PFSK-1 (cell line): Measurements from ENCODE around the gene C15orf40.

Source experiments
- FOXP2 ChIP-seq: optimal IDR thresholded peaks from 2 replicates; pipeline ENCODE3; 2011; ENCODE audit warnings: borderline replicate concordance, control low read depth, inconsistent platforms; ENCODE audit not compliant: insufficient read depth; ENCODE audit errors: extremely low read length, extremely low read depth
- POLR2AphosphoS5 ChIP-seq: IDR thresholded peaks from 2 replicates; pipeline ENCODE4 v1.6.1; 2012; ENCODE audit warnings: low read depth, mild to moderate bottlenecking, control low read depth, low read length, moderate library complexity
- SIN3A ChIP-seq: IDR thresholded peaks from 2 replicates; pipeline ENCODE4 v1.6.1; 2012; ENCODE audit warnings: mild to moderate bottlenecking, low read length, moderate library complexity, borderline replicate concordance; ENCODE audit not compliant: insufficient read depth
- TAF1 ChIP-seq: IDR thresholded peaks from 2 replicates; pipeline ENCODE4 v1.6.1; 2012; ENCODE audit warnings: low read length, control low read depth, borderline replicate concordance; ENCODE audit not compliant: insufficient read depth
- TF ChIP-seq, protein P1 (sequence below), 2 experiments: IDR thresholded peaks; 2 replicates each; pipeline versions ENCODE4 v1.6.1 to v1.8.0; 2011 to 2012; ENCODE audit warnings: low read depth in 2 of 2, low read length in 2 of 2, control low read depth in 1 of 2, inconsistent platforms in 1 of 2, mild to moderate bottlenecking in 1 of 2, moderate library complexity in 1 of 2; ENCODE audit not compliant: insufficient read depth in 1 of 2

Gene C15orf40

GRCh38 chr15:82980981-82981380, 30.5 kb downstream of the C15orf40 start:
- TF ChIP-seq POLR2AphosphoS5 = no peak
- TF ChIP-seq, protein P1, sequence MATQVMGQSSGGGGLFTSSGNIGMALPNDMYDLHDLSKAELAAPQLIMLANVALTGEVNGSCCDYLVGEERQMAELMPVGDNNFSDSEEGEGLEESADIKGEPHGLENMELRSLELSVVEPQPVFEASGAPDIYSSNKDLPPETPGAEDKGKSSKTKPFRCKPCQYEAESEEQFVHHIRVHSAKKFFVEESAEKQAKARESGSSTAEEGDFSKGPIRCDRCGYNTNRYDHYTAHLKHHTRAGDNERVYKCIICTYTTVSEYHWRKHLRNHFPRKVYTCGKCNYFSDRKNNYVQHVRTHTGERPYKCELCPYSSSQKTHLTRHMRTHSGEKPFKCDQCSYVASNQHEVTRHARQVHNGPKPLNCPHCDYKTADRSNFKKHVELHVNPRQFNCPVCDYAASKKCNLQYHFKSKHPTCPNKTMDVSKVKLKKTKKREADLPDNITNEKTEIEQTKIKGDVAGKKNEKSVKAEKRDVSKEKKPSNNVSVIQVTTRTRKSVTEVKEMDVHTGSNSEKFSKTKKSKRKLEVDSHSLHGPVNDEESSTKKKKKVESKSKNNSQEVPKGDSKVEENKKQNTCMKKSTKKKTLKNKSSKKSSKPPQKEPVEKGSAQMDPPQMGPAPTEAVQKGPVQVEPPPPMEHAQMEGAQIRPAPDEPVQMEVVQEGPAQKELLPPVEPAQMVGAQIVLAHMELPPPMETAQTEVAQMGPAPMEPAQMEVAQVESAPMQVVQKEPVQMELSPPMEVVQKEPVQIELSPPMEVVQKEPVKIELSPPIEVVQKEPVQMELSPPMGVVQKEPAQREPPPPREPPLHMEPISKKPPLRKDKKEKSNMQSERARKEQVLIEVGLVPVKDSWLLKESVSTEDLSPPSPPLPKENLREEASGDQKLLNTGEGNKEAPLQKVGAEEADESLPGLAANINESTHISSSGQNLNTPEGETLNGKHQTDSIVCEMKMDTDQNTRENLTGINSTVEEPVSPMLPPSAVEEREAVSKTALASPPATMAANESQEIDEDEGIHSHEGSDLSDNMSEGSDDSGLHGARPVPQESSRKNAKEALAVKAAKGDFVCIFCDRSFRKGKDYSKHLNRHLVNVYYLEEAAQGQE (IDR thresholded peaks at IDR 0.05; ENCODE audit: insufficient read depth in 1 of 2, low read depth in 2 of 2, low read length in 2 of 2) = no peak
- no peak for TF ChIP-seq FOXP2
- no peak for TF ChIP-seq TAF1
- TF ChIP-seq SIN3A = no peak

DNA sequence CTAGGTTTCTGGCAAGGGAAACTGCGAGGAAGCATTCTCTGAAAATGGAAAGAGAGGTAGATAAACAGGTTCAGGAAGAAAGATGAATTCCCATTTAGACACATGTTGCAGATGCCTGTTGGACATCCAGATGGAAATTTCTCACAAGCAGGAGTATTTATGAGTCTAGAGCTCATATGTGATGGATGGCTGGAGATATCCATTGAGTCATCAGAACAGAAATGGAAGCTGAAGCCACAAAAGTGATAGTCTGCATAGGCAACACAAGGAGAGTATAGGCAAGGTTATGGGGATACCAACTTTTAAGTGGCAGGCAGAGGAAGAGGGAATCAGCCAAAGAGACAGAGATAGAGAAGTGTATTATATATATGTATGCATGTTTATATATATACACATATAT, 31.7 kb downstream of the C15orf40 start:
- TF ChIP-seq TAF1 (no peak), SIN3A (no peak), FOXP2 (no peak), POLR2AphosphoS5 (no peak)
- TF ChIP-seq, protein P1 (IDR thresholded peaks at IDR 0.05; ENCODE audit: insufficient read depth in 1 of 2, low read depth in 2 of 2, low read length in 2 of 2) = no peak

- TF ChIP-seq, protein P1 (IDR thresholded peaks at IDR 0.05; ENCODE audit: insufficient read depth in 1 of 2, low read depth in 2 of 2, low read length in 2 of 2) = no peak
- no peak for TF ChIP-seq SIN3A
- no peak for TF ChIP-seq FOXP2
- TF ChIP-seq TAF1 = no peak
- TF ChIP-seq POLR2AphosphoS5 = no peak
Measured at GRCh38 chr15:82978438-82978837, 33.0 kb downstream of the C15orf40 start.

DNA sequence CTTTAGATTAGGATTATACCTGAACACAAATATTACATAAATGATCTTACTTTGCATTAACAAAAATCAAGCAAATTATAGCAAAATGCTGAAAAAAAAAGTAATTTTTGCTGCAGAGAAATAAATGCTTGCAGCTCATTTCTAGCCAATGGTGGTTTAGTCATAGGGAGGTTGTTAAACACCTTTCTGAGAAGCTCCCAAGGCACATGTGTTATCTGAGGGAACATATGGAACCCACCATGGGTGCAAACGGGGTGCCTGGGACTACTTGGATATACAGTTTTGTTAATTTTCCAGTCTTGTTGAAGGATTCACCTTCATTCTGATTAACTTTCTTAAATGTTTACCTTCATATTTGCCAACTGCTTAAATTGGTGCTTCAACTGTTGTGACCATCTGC, 34.4 kb downstream of the C15orf40 start:
- TF ChIP-seq, protein P1 (IDR thresholded peaks at IDR 0.05; ENCODE audit: insufficient read depth in 1 of 2, low read depth in 2 of 2, low read length in 2 of 2) = no peak
- TF ChIP-seq FOXP2 (no peak), SIN3A (no peak), POLR2AphosphoS5 (no peak), TAF1 (no peak)

DNA sequence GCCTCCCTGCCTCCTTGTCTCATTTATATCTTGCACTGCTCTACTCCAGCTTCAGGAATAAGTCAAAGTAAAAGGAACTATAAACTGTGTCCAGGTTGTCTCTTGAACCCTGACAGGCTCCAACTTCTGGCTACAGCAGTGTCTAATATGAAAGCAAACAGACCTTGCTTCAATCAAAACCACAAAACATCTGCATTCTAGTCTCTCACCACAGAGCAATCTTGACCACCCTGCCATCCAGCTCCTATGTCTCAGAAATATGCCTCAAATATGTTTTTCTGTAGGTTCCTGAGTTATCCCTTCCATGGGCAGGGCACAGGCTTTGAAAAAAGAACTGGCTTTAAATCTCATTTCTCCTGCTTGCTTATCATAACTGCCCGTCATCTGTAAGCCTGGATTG, 38.4 kb downstream of the C15orf40 start:
- no peak for TF ChIP-seq SIN3A
- TF ChIP-seq FOXP2 = no peak
- TF ChIP-seq TAF1 = no peak
- TF ChIP-seq POLR2AphosphoS5 = no peak
- TF ChIP-seq, protein P1 (IDR thresholded peaks at IDR 0.05; ENCODE audit: insufficient read depth in 1 of 2, low read depth in 2 of 2, low read length in 2 of 2) = no peak
